ENCODE results near the gene MMP8. TPM values are rescaled to one million over a fixed set of nuclear protein-coding genes. Genes with fewer than 3 reads are reported as not detected.
"Not testable (repeated sequence)": the region's sequence is repeated elsewhere in the genome, so short reads cannot be mapped to it uniquely, and the experiment has no call there.

The MMP8 gene
- total and polyA plus RNA-seq, 4 donors: 0.03 to 0.60 (median 0.42) TPM; not detected in 1

DNA sequence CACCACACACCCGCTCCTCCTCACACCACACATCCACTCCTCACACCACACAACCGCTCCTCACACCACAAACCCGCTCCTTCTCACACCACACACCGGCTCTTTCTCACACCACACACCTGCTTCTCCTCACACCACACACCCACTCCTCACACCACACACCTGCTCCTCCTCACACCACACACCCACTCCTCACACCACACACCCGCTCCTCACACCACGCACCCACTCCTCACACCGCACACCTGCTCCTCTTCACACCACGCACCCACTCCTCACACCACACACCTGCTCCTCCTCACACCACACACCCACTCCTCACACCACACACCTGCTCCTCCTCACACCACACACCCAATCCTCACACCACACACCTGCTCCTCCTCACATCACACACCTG lies 6.2 kb upstream of the MMP8 start:
- intact Hi-C loops (cut with DNase I); H3K9me3 ChIP-seq (ENCODE audit: control insufficient read depth, low read length); DNase-seq; H3K36me3 ChIP-seq (ENCODE audit: control insufficient read depth in 1 of 2, insufficient read depth in 2 of 2, low read length in 1 of 2); H3K27me3 ChIP-seq (ENCODE audit: control insufficient read depth in 1 of 2, insufficient read depth in 2 of 2, low read length in 1 of 2); H3K4me3 ChIP-seq (ENCODE audit: low read length in 2 of 2); H3K27ac ChIP-seq (ENCODE audit: low read depth in 1 of 2, low read length in 2 of 2); H3K4me1 ChIP-seq (ENCODE audit: control insufficient read depth in 1 of 2, insufficient read depth in 2 of 2, low read length in 2 of 2); ATAC-seq (ENCODE audit: low FRiP score): not testable (repeated sequence)
- WGBS, 2 donors: 56 to 60% methylated on average over 8 of the region's 8 CpGs

GRCh38 chr11:102729849-102730815 lies 5.4 kb upstream of the MMP8 start:
- no peak for DNase-seq
- intact Hi-C loops (cut with DNase I): no loop called here
- no peak for ATAC-seq (ENCODE audit: low FRiP score)
- H3K4me1 ChIP-seq (ENCODE audit: control insufficient read depth in 1 of 2, insufficient read depth in 2 of 2, low read length in 2 of 2): no peaks in the 10 kb centered on the region
- no peak overlapping the region for H3K4me3 ChIP-seq (ENCODE audit: low read length in 2 of 2)
- H3K36me3 ChIP-seq (ENCODE audit: control insufficient read depth in 1 of 2, insufficient read depth in 2 of 2, low read length in 1 of 2): no peaks in the 10 kb centered on the region
- H3K27ac ChIP-seq (ENCODE audit: low read depth in 1 of 2, low read length in 2 of 2): no peak overlapping the region
- no peaks in the 10 kb centered on the region for H3K27me3 ChIP-seq (ENCODE audit: control insufficient read depth in 1 of 2, insufficient read depth in 2 of 2, low read length in 1 of 2)
- WGBS, 2 donors: 31% methylated on average over 9 of the region's 9 CpGs
- no peaks in the 10 kb centered on the region for H3K9me3 ChIP-seq (ENCODE audit: control insufficient read depth, low read length)

GRCh38 chr11:102727890-102728289 lies 3.1 kb upstream of the MMP8 start:
- DNase-seq: no peak
- no peaks in the 10 kb centered on the region for H3K9me3 ChIP-seq (ENCODE audit: control insufficient read depth, low read length)
- H3K27ac ChIP-seq (ENCODE audit: low read depth in 1 of 2, low read length in 2 of 2): no peak overlapping the region
- no peak for ATAC-seq (ENCODE audit: low FRiP score)
- no peaks in the 10 kb centered on the region for H3K36me3 ChIP-seq (ENCODE audit: control insufficient read depth in 1 of 2, insufficient read depth in 2 of 2, low read length in 1 of 2)
- H3K4me3 ChIP-seq (ENCODE audit: low read length in 2 of 2): no peak overlapping the region
- intact Hi-C loops (cut with DNase I): no loop called here
- no peaks in the 10 kb centered on the region for H3K27me3 ChIP-seq (ENCODE audit: control insufficient read depth in 1 of 2, insufficient read depth in 2 of 2, low read length in 1 of 2)
- H3K4me1 ChIP-seq (ENCODE audit: control insufficient read depth in 1 of 2, insufficient read depth in 2 of 2, low read length in 2 of 2): no peaks in the 10 kb centered on the region
- WGBS, 2 donors: 85% methylated on average over 2 of the region's 2 CpGs

DNA sequence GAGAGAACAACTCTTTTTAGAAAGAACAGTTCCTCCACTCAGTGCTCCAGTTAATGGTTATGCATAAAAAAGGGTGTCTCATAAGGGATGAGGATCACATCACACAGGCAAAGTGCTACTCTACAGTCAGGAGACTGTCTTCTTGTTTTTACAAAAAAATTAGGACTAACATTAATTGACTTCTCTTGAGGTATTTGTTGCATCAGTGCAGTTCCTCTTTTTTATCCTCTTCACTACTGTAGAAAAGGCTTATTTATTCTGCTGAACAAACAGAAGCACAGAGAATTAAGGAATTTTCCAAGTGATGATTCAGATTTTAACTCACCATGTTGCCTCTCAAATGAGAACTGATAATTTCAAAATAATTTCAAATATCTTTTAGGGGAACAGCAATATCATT lies 1.9 kb downstream of the MMP8 start:
- no peaks in the 10 kb centered on the region for H3K27me3 ChIP-seq (ENCODE audit: control insufficient read depth in 1 of 2, insufficient read depth in 2 of 2, low read length in 1 of 2)
- no peaks in the 10 kb centered on the region for H3K36me3 ChIP-seq (ENCODE audit: control insufficient read depth in 1 of 2, insufficient read depth in 2 of 2, low read length in 1 of 2)
- ATAC-seq (ENCODE audit: low FRiP score): no peak
- intact Hi-C loops (cut with DNase I): no loop called here
- no peak overlapping the region for H3K27ac ChIP-seq (ENCODE audit: low read depth in 1 of 2, low read length in 2 of 2)
- H3K4me1 ChIP-seq (ENCODE audit: control insufficient read depth in 1 of 2, insufficient read depth in 2 of 2, low read length in 2 of 2): no peaks in the 10 kb centered on the region
- H3K4me3 ChIP-seq (ENCODE audit: low read length in 2 of 2): no peak overlapping the region
- H3K9me3 ChIP-seq (ENCODE audit: control insufficient read depth, low read length): no peaks in the 10 kb centered on the region
- DNase-seq: no peak

- ATAC-seq (ENCODE audit: low FRiP score) (no peak), DNase-seq (no peak)
- Histone ChIP-seq H3K27me3 (ENCODE audit: control insufficient read depth in 1 of 2, insufficient read depth in 2 of 2, low read length in 1 of 2) (no peaks in the 10 kb centered on the region), H3K9me3 (ENCODE audit: control insufficient read depth, low read length) (no peaks in the 10 kb centered on the region), H3K27ac (ENCODE audit: low read depth in 1 of 2, low read length in 2 of 2) (no peak overlapping the region), H3K4me3 (ENCODE audit: low read length in 2 of 2) (no peak overlapping the region), H3K4me1 (ENCODE audit: control insufficient read depth in 1 of 2, insufficient read depth in 2 of 2, low read length in 2 of 2) (no peaks in the 10 kb centered on the region), H3K36me3 (ENCODE audit: control insufficient read depth in 1 of 2, insufficient read depth in 2 of 2, low read length in 1 of 2) (no peaks in the 10 kb centered on the region)
- intact Hi-C loops (cut with DNase I): no loop called here
- WGBS, 2 donors: 67 to 69% methylated on average over 4 of the region's 4 CpGs
These were observed 5.0 kb downstream of the MMP8 start for GRCh38 chr11:102719620-102720277.

GRCh38 chr11:102717280-102717679 lies 7.5 kb downstream of the MMP8 start:
- ATAC-seq (ENCODE audit: low FRiP score) (no peak), DNase-seq (no peak)
- H3K27ac ChIP-seq (ENCODE audit: low read depth in 1 of 2, low read length in 2 of 2): no peak overlapping the region
- H3K4me1 ChIP-seq (ENCODE audit: control insufficient read depth in 1 of 2, insufficient read depth in 2 of 2, low read length in 2 of 2): no peaks in the 10 kb centered on the region
- intact Hi-C loops (cut with DNase I): no loop called here
- H3K9me3 ChIP-seq (ENCODE audit: control insufficient read depth, low read length): no peaks in the 10 kb centered on the region
- H3K4me3 ChIP-seq (ENCODE audit: low read length in 2 of 2): no peak overlapping the region
- no peaks in the 10 kb centered on the region for H3K27me3 ChIP-seq (ENCODE audit: control insufficient read depth in 1 of 2, insufficient read depth in 2 of 2, low read length in 1 of 2)
- no peaks in the 10 kb centered on the region for H3K36me3 ChIP-seq (ENCODE audit: control insufficient read depth in 1 of 2, insufficient read depth in 2 of 2, low read length in 1 of 2)

DNA sequence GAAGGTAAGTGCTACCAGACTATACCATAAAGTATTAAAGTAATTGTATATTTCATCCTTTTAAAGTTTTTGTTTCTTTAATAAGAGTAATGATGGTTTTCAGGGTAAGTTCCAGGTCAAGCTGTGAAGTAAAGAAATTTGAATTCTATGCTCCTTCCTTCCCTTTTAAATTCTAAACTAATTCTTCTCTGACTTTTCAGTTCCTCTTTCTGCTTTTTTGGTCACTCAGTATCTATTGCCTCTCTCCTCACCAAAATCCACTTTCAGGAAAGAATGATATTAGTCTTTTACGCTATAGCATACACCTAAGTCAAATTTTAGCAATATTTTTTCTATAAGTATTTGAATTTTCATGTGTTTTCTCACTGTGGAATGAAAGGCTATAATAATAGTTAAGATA lies 8.2 kb downstream of the MMP8 start:
- no peaks in the 10 kb centered on the region for H3K4me1 ChIP-seq (ENCODE audit: control insufficient read depth in 1 of 2, insufficient read depth in 2 of 2, low read length in 2 of 2)
- H3K27ac ChIP-seq (ENCODE audit: low read depth in 1 of 2, low read length in 2 of 2): no peak overlapping the region
- H3K9me3 ChIP-seq (ENCODE audit: control insufficient read depth, low read length): no peaks in the 10 kb centered on the region
- 83 to 87% methylated on average over 1 of the region's 1 CpG for WGBS, 2 donors
- no peak for DNase-seq
- H3K27me3 ChIP-seq (ENCODE audit: control insufficient read depth in 1 of 2, insufficient read depth in 2 of 2, low read length in 1 of 2): no peaks in the 10 kb centered on the region
- no peak overlapping the region for H3K4me3 ChIP-seq (ENCODE audit: low read length in 2 of 2)
- no peaks in the 10 kb centered on the region for H3K36me3 ChIP-seq (ENCODE audit: control insufficient read depth in 1 of 2, insufficient read depth in 2 of 2, low read length in 1 of 2)
- intact Hi-C loops (cut with DNase I): no loop called here
- no peak for ATAC-seq (ENCODE audit: low FRiP score)

DNA sequence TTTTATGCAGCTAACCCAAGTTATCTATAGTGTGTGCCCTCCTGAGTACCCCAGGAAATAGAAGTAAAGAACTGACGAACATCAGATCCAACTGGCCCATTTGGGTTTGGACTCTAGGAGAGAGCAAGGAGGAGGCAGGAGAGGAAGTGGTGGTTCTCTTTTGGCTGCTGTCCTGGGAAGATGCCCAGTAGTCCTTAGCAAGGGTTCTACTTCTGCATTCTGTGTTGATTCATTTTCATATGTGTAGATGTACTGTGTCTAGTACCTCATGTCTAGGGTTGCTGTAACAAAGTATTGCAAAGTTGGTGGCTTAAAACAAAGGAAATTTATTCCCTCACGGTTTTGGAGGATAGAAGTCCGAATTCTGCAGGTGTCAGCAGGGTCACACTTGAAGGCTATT lies 12.6 kb downstream of the MMP8 start:
- H3K4me3 ChIP-seq (ENCODE audit: low read length in 2 of 2): no peak overlapping the region
- no peaks in the 10 kb centered on the region for H3K4me1 ChIP-seq (ENCODE audit: control insufficient read depth in 1 of 2, insufficient read depth in 2 of 2, low read length in 2 of 2)
- H3K36me3 ChIP-seq (ENCODE audit: control insufficient read depth in 1 of 2, insufficient read depth in 2 of 2, low read length in 1 of 2): no peaks in the 10 kb centered on the region
- no peak for ATAC-seq (ENCODE audit: low FRiP score)
- WGBS, 2 donors: 72 to 78% methylated on average over 3 of the region's 3 CpGs
- intact Hi-C loops (cut with DNase I): no loop called here
- H3K27me3 ChIP-seq (ENCODE audit: control insufficient read depth in 1 of 2, insufficient read depth in 2 of 2, low read length in 1 of 2): no peaks in the 10 kb centered on the region
- DNase-seq: no peak
- H3K9me3 ChIP-seq (ENCODE audit: control insufficient read depth, low read length): no peaks in the 10 kb centered on the region
- H3K27ac ChIP-seq (ENCODE audit: low read depth in 1 of 2, low read length in 2 of 2): no peak overlapping the region

All from aorta (tissue), 5 donors.